Upper lobe of left lung (tissue), 6 donors: ENCODE data around the gene MAN2B2. TPM values are rescaled to one million over a fixed set of nuclear protein-coding genes. Genes with fewer than 3 reads are reported as not detected.

ENCODE experiments used
- ATAC-seq, 2 donors: fragments of 200-7000 bp; cut with Tn5 transposase; one replicate each; pipeline ENCODE4 v1.9.1; 2022; ENCODE audit warnings: mild to moderate bottlenecking in 2 of 2, moderate library complexity in 2 of 2; ENCODE audit not compliant: low FRiP score in 2 of 2
- DNase-seq, 2 donors: peaks; one replicate each; pipeline ENCODE4 v3.0.0-alpha.2; 2019 to 2020
- H3K27ac ChIP-seq, 4 donors: fragments of 200-600 bp; sonication (generic); one replicate each; pipeline ENCODE4 v1.5.1; 2016 to 2019
- H3K27me3 ChIP-seq, 4 donors: fragments of 200-600 bp; sonication (generic); one replicate each; pipeline ENCODE4 v1.5.1; 2017 to 2019
- H3K36me3 ChIP-seq, 4 donors: fragments of 200-600 bp; sonication (generic); one replicate each; pipeline ENCODE4 v1.5.1; 2016 to 2019
- H3K4me1 ChIP-seq, 4 donors: fragments of 200-600 bp; sonication (generic); one replicate each; pipeline ENCODE4 v1.5.1; 2018 to 2019
- H3K4me3 ChIP-seq, 4 donors: fragments of 200-600 bp; sonication (generic); one replicate each; pipeline ENCODE4 v1.5.1; 2017 to 2019; ENCODE audit warnings: mild to moderate bottlenecking in 2 of 4, moderate library complexity in 1 of 4
- H3K9me3 ChIP-seq, 4 donors: fragments of 200-600 bp; sonication (generic); one replicate each; pipeline ENCODE4 v1.5.1; 2018 to 2019
- CTCF ChIP-seq, 6 experiments: fragments of 450-650 bp in 4 of 6; fragments of 200-600 bp in 2 of 6; sonication (generic) in 2 of 6; IDR thresholded peaks; one replicate each; pipeline ENCODE4 v1.5.1; 2016 to 2019; ENCODE audit warnings: antibody characterized with exemption in 6 of 6
- EP300 ChIP-seq, 4 donors: sonication (generic); formaldehyde crosslinking; IDR thresholded peaks; one replicate each; pipeline ENCODE4 v1.5.1; 2017; ENCODE audit warnings: antibody characterized with exemption in 4 of 4, control low read depth in 2 of 4
- POLR2A ChIP-seq, 4 donors: fragments of 450-650 bp; IDR thresholded peaks; one replicate each; pipeline ENCODE4 v1.5.1; 2016 to 2017; ENCODE audit warnings: antibody characterized with exemption in 4 of 4, mild to moderate bottlenecking in 2 of 4
- POLR2AphosphoS5 ChIP-seq, 2 donors: sonication (generic); formaldehyde crosslinking; IDR thresholded peaks; one replicate each; pipeline ENCODE4 v1.5.1; 2017; ENCODE audit warnings: antibody characterized with exemption in 2 of 2
- WGBS, 2 donors: methylation state at CpG; one replicate each; pipeline ENCODE4 v1.1.5; 2017 to 2018; 5-methylcytosine and 5-hydroxymethylcytosine counted together
- total RNA-seq, 6 donors: library from RNA; depleted of rRNA in 4 of 6; stranded (reverse); fragments of >200 nt in 4 of 6; gene quantifications; one replicate each; pipeline versions ENCODE4 v1.1.0 to v1.2.1, GENCODE V29; 2016 to 2021
- donor health status: DM: no; HTN: no; CAD: no; lungs with moderate emphysema.
- donor health status: DM: no; HTN: yes; CAD: no; lungs with severe emphysema.

The MAN2B2 gene
- total RNA-seq, 6 donors from 2014 or later = 17.4 to 44.0 (median 35.4) TPM

- Histone ChIP-seq H3K4me1 (no peaks in the 10 kb centered on the region), H3K9me3 (no peaks in the 10 kb centered on the region), H3K4me3 (no peak overlapping the region), H3K36me3 (peaks cover 6 to 76% (median 53%) of the 10 kb centered on the region in 4 donors), H3K27ac (no peak overlapping the region), H3K27me3 (no peaks in the 10 kb centered on the region)
- ATAC-seq (no peak), DNase-seq (no peak)
- 94 to 98% methylated on average over 10 to 11 of the region's 11 CpGs for WGBS, 2 donors
- TF ChIP-seq POLR2AphosphoS5 (IDR thresholded peaks at IDR 0.05) (no peak), POLR2A (IDR thresholded peaks at IDR 0.05) (no peak), CTCF (IDR thresholded peaks at IDR 0.05) (no peak), EP300 (IDR thresholded peaks at IDR 0.05) (no peak)
Measured at GRCh38 chr4:6581566-6582121, 6.7 kb downstream of the MAN2B2 start.

GRCh38 chr4:6582889-6583490 lies 8.0 kb downstream of the MAN2B2 start:
- DNase-seq (no peak), ATAC-seq (no peak)
- Histone ChIP-seq H3K9me3 (no peaks in the 10 kb centered on the region), H3K4me3 (no peak overlapping the region), H3K4me1 (no peaks in the 10 kb centered on the region), H3K27ac (no peak overlapping the region), H3K27me3 (no peaks in the 10 kb centered on the region), H3K36me3 (peaks cover 6 to 75% (median 52%) of the 10 kb centered on the region in 4 donors)
- TF ChIP-seq CTCF (IDR thresholded peaks at IDR 0.05) (no peak), POLR2A (IDR thresholded peaks at IDR 0.05) (no peak), POLR2AphosphoS5 (IDR thresholded peaks at IDR 0.05) (no peak), EP300 (IDR thresholded peaks at IDR 0.05) (no peak)
- WGBS, 2 donors = 93 to 94% methylated on average over 4 of the region's 4 CpGs

- TF ChIP-seq EP300 (IDR thresholded peaks at IDR 0.05) (no peak), POLR2A (IDR thresholded peaks at IDR 0.05) (no peak), CTCF (IDR thresholded peaks at IDR 0.05) (no peak), POLR2AphosphoS5 (IDR thresholded peaks at IDR 0.05) (no peak)
- peaks cover 6 to 69% (median 44%) of the 10 kb centered on the region in 4 donors for H3K36me3 ChIP-seq
Measured at GRCh38 chr4:6584865-6585264, 9.9 kb downstream of the MAN2B2 start.

GRCh38 chr4:6586715-6587325 lies 11.8 kb downstream of the MAN2B2 start:
- ATAC-seq (no peak), DNase-seq (no peak)
- H3K4me1 ChIP-seq = no peaks in the 10 kb centered on the region
- peaks cover 2 to 64% (median 37%) of the 10 kb centered on the region in 4 donors for H3K36me3 ChIP-seq
- no peak overlapping the region for H3K27ac ChIP-seq
- no peak for TF ChIP-seq CTCF (IDR thresholded peaks at IDR 0.05)
- no peak for TF ChIP-seq POLR2AphosphoS5 (IDR thresholded peaks at IDR 0.05)
- no peak for TF ChIP-seq EP300 (IDR thresholded peaks at IDR 0.05)
- no peak for TF ChIP-seq POLR2A (IDR thresholded peaks at IDR 0.05)
- no peaks in the 10 kb centered on the region for H3K27me3 ChIP-seq
- H3K9me3 ChIP-seq = no peaks in the 10 kb centered on the region
- 84 to 86% methylated on average over 22 to 26 of the region's 26 CpGs for WGBS, 2 donors
- no peak overlapping the region for H3K4me3 ChIP-seq

More at GRCh38 chr4:6584865-6585264, 9.9 kb downstream of the MAN2B2 start:
- Histone ChIP-seq H3K27ac (no peak overlapping the region), H3K9me3 (no peaks in the 10 kb centered on the region), H3K4me3 (no peak overlapping the region), H3K27me3 (no peaks in the 10 kb centered on the region), H3K4me1 (no peaks in the 10 kb centered on the region)
- no peak for DNase-seq
- no peak for ATAC-seq
- WGBS, 2 donors = 93 to 100% methylated on average over 7 of the region's 7 CpGs
